Measurements from ENCODE around the gene COL23A1.

- TF ChIP-seq CTCF (conservative IDR thresholded peaks at IDR 0.05; ENCODE audit: low read depth, low read length) (no peak), EZH2 (IDR thresholded peaks at IDR 0.05; ENCODE audit: borderline replicate concordance, low read depth, low read length, poor library complexity, severe bottlenecking) (no peak)
Measured at GRCh38 chr5:178279026-178279722, 311.0 kb downstream of the COL23A1 start.
